AG10803 (cell line): ENCODE results near the gene FIGNL1.

Source experiments
- DNase-seq: peaks from one replicate; pipeline ENCODE4 v3.0.0; 2010; ENCODE audit warnings: low read depth
- H3K4me3 ChIP-seq: 2 replicates; pipeline ENCODE4 v1.5.1; 2011; ENCODE audit warnings: mild to moderate bottlenecking, low read length, control low read depth
- TF ChIP-seq, protein P1 (sequence below): conservative IDR thresholded peaks from 2 replicates; pipeline ENCODE4 v1.5.1; 2011; ENCODE audit warnings: mild to moderate bottlenecking, low read length, control low read depth, inconsistent platforms

The FIGNL1 gene

DNA sequence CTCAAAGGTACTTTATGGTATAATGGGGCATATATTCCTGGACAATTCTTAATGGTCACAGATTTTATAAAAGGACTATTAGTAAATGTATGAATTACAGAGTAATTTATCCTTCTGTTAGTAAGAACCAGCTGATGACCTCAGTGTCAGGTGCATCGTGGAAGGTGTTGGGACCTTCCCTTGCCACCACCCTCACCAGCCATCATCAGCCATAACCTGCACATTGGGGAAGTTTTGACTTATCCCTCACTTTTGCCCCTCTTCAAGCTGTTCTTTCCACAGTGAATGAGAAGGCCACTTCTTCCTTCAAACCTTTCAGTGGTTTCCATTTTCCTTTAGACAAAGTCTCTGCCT lies 52.2 kb downstream of the FIGNL1 start:
- H3K4me3 ChIP-seq, result no peak overlapping the region

GRCh38 chr7:50397320-50397970 lies 52.7 kb downstream of the FIGNL1 start:
- DNase-seq, result no peak
- TF ChIP-seq, protein P1, sequence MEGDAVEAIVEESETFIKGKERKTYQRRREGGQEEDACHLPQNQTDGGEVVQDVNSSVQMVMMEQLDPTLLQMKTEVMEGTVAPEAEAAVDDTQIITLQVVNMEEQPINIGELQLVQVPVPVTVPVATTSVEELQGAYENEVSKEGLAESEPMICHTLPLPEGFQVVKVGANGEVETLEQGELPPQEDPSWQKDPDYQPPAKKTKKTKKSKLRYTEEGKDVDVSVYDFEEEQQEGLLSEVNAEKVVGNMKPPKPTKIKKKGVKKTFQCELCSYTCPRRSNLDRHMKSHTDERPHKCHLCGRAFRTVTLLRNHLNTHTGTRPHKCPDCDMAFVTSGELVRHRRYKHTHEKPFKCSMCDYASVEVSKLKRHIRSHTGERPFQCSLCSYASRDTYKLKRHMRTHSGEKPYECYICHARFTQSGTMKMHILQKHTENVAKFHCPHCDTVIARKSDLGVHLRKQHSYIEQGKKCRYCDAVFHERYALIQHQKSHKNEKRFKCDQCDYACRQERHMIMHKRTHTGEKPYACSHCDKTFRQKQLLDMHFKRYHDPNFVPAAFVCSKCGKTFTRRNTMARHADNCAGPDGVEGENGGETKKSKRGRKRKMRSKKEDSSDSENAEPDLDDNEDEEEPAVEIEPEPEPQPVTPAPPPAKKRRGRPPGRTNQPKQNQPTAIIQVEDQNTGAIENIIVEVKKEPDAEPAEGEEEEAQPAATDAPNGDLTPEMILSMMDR, result no peak
- H3K4me3 ChIP-seq, result no peak overlapping the region

More for the DNA sequence above, 52.2 kb downstream of the FIGNL1 start:
- DNase-seq, result no peak
- TF ChIP-seq, protein P1, result no peak

DNA sequence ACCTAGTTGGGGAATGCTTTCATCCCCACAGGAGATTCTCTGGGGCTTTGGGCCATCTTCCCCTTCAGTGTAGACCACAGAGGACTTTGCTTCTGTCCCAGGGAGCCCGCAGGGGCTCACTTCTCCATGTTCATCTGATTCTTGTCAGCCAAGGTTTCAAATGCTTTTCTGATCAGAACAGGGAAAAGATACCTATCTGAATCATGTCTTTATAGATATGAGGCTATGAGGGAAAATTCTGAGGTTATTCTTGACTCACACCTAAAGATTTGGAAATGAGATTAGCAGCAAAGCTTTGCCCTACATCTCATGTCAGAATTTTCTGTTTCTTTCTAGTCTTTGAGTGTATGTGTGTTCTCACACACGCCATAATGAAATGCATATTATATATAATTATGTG lies 53.3 kb downstream of the FIGNL1 start:
- TF ChIP-seq, protein P1, result no peak
- no peak overlapping the region for H3K4me3 ChIP-seq
- DNase-seq, result no peak

GRCh38 chr7:50394315-50394714 lies 55.8 kb downstream of the FIGNL1 start:
- TF ChIP-seq, protein P1, result no peak
- no peak for DNase-seq
- no peak overlapping the region for H3K4me3 ChIP-seq
